OCI-LY1 (cell line): Measurements from ENCODE around the gene LRRC2.

ENCODE experiments used
- H2AFZ ChIP-seq: fragments of 200-600 bp; sonication (generic), shearing (Covaris generic); 2 replicates; pipeline ENCODE4 v1.6.0; 2014; ENCODE audit warnings: antibody characterized with exemption, mild to moderate bottlenecking, low read length
- H3F3A ChIP-seq: fragments of 200-600 bp; sonication (generic), shearing (Covaris generic); 2 replicates; pipeline ENCODE4 v1.6.0; 2014; ENCODE audit warnings: mild to moderate bottlenecking, antibody characterized with exemption, low read length, moderate library complexity; ENCODE audit not compliant: insufficient read depth
- H3K27ac ChIP-seq: fragments of 200-600 bp; sonication (generic); 2 replicates; pipeline ENCODE4 v1.5.1; 2014; ENCODE audit warnings: low read length, mixed run types, mild to moderate bottlenecking, low read depth; ENCODE audit not compliant: poor library complexity, severe bottlenecking
- H3K27me3 ChIP-seq: fragments of 200-600 bp; sonication (generic); 2 replicates; pipeline ENCODE4 v1.6.0; 2014; ENCODE audit warnings: antibody characterized with exemption, mild to moderate bottlenecking, low read length, moderate library complexity; ENCODE audit not compliant: insufficient read depth
- H3K36me3 ChIP-seq: fragments of 200-600 bp; sonication (generic); 2 replicates; pipeline ENCODE4 v1.6.1; 2014; ENCODE audit warnings: mild to moderate bottlenecking, antibody characterized with exemption, low read length, moderate library complexity, mixed read lengths; ENCODE audit not compliant: insufficient read depth
- H3K4me1 ChIP-seq: fragments of 200-600 bp; sonication (generic); 2 replicates; pipeline ENCODE4 v1.5.1; 2014; ENCODE audit warnings: mild to moderate bottlenecking, low read length, moderate library complexity; ENCODE audit not compliant: insufficient read depth, severe bottlenecking
- H3K4me2 ChIP-seq: fragments of 200-600 bp; sonication (generic), shearing (Covaris generic); 2 replicates; pipeline ENCODE4 v1.6.1; 2014; ENCODE audit warnings: low read length
- H3K4me3 ChIP-seq: fragments of 200-600 bp; sonication (generic); 2 replicates; pipeline ENCODE4 v1.5.1; 2014; ENCODE audit warnings: low read length, low read depth, mild to moderate bottlenecking, mixed read lengths; ENCODE audit not compliant: poor library complexity, severe bottlenecking
- H3K79me2 ChIP-seq: fragments of 200-600 bp; shearing (Covaris generic); 2 replicates; pipeline ENCODE4 v1.6.1; 2016; ENCODE audit warnings: mixed run types, low read length, mixed read lengths; ENCODE audit not compliant: insufficient read depth
- H3K9ac ChIP-seq: fragments of 200-600 bp; sonication (generic), shearing (Covaris generic); 2 replicates; pipeline ENCODE4 v1.6.1; 2014; ENCODE audit warnings: mild to moderate bottlenecking, low read length, mixed read lengths
- H3K9me2 ChIP-seq: fragments of 200-600 bp; sonication (generic), shearing (Covaris generic); 2 replicates; pipeline ENCODE4 v1.6.1; 2014; ENCODE audit warnings: low read depth, mild to moderate bottlenecking, low read length, mixed read lengths
- H3K9me3 ChIP-seq: fragments of 200-600 bp; shearing (Covaris generic); 2 replicates; pipeline ENCODE4 v1.6.1; 2014; ENCODE audit warnings: low read length, mixed read lengths
- H4K20me1 ChIP-seq: fragments of 200-600 bp; sonication (generic), shearing (Covaris generic); 2 replicates; pipeline ENCODE4 v1.6.0; 2016; ENCODE audit warnings: mild to moderate bottlenecking, low read length; ENCODE audit not compliant: insufficient read depth
- EZH2 ChIP-seq: fragments of 200-600 bp; sonication (generic), shearing (Covaris generic); IDR thresholded peaks from 2 replicates; pipeline ENCODE4 v1.8.0; 2017; ENCODE audit warnings: borderline replicate concordance, mixed run types, mild to moderate bottlenecking, antibody characterized with exemption, low read length, moderate library complexity, mixed read lengths
- TF ChIP-seq, protein P1 (sequence below): fragments of 200-600 bp; sonication (generic), shearing (Covaris generic); IDR thresholded peaks from 2 replicates; pipeline ENCODE4 v1.5.1; 2017; ENCODE audit warnings: mild to moderate bottlenecking, antibody characterized with exemption, low read length, moderate library complexity, mixed read lengths

Gene LRRC2

DNA sequence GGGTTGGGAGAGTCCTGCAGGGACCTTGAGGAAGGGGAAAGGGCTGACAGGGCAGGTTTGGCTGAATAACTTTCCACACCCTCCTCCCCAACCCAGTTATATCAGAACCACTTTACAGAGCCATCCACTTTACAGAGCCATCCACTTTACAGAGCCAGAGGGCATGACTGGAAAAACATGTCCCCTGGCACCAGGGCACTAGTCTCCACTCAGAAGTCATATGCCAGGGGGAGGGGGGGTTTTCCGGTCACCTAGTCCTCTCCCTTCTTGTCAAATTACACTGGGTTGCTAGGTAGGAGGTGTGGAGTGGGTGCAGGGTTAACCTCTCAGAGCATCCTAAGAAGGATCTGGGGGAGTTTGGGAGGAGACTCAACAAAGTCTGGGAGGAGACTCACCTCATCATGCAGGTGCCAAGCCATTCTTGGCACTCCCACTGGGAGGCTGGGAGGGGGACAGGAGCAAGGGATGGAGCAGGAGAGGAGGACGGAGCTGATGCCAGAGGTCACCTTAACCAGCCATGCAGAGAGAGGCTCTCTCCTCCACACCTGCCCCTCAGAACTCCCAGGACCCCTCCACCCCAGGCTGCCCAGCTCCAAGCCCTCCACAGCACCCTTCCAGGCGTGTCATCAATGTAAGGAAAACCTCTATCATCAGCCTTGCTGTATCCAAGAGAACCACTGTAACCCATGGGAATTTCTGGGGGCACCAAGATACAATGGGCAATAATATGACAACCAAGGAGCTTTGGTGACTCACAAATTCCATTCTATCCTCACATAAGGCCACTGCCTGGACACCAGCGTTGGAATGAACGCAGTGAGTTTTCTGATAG lies 1.7 kb downstream of the LRRC2 start:
- no peak for TF ChIP-seq EZH2
- TF ChIP-seq, protein P1, sequence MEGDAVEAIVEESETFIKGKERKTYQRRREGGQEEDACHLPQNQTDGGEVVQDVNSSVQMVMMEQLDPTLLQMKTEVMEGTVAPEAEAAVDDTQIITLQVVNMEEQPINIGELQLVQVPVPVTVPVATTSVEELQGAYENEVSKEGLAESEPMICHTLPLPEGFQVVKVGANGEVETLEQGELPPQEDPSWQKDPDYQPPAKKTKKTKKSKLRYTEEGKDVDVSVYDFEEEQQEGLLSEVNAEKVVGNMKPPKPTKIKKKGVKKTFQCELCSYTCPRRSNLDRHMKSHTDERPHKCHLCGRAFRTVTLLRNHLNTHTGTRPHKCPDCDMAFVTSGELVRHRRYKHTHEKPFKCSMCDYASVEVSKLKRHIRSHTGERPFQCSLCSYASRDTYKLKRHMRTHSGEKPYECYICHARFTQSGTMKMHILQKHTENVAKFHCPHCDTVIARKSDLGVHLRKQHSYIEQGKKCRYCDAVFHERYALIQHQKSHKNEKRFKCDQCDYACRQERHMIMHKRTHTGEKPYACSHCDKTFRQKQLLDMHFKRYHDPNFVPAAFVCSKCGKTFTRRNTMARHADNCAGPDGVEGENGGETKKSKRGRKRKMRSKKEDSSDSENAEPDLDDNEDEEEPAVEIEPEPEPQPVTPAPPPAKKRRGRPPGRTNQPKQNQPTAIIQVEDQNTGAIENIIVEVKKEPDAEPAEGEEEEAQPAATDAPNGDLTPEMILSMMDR: no peak
- no peaks in the 10 kb centered on the region for H3K36me3 ChIP-seq
- no peaks in the 10 kb centered on the region for H3K9me3 ChIP-seq
- no peaks in the 10 kb centered on the region for H3K9me2 ChIP-seq
- H2AFZ ChIP-seq: no peak overlapping the region
- H3K27ac ChIP-seq: no peak overlapping the region
- no peak overlapping the region for H3K9ac ChIP-seq
- H3K4me2 ChIP-seq: no peak overlapping the region
- no peaks in the 10 kb centered on the region for H3K79me2 ChIP-seq
- no peaks in the 10 kb centered on the region for H4K20me1 ChIP-seq
- H3F3A ChIP-seq: no peaks in the 10 kb centered on the region
- H3K4me1 ChIP-seq: no peaks in the 10 kb centered on the region
- H3K27me3 ChIP-seq: 0 out of 2 replicates have a peak, but pooled peaks cover 6% of the 10 kb centered on the region
- H3K4me3 ChIP-seq: no peak overlapping the region

DNA sequence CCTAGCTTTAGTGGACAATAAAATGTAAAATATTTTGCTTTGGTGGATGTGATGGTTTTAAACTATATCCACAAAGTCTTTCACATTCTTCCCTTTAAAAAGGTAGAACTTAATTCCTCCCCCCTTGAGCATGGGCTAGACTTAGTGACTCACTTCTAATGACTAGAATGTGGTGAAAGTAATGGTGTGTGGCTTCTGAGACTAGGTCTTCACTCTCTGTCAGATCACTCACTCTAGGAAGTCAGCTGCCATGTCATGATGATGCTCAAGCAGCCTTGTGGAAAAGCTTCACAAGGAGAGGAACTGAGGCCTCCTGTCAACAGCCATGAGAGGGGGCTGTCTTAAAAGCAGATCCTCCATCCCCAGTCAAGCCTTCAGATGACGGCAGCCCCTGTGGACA lies 4.2 kb downstream of the LRRC2 start:
- Histone ChIP-seq H3K79me2 (no peaks in the 10 kb centered on the region), H3K9me3 (no peaks in the 10 kb centered on the region), H4K20me1 (no peaks in the 10 kb centered on the region), H3K9ac (no peak overlapping the region), H3K27ac (no peak overlapping the region), H3K4me2 (no peak overlapping the region), H3K4me1 (peaks cover 8% of the 10 kb centered on the region), H3K4me3 (no peak overlapping the region), H3K9me2 (no peaks in the 10 kb centered on the region), H2AFZ (no peak overlapping the region), H3K36me3 (no peaks in the 10 kb centered on the region), H3F3A (no peaks in the 10 kb centered on the region), H3K27me3 (0 out of 2 replicates have a peak, but pooled peaks cover 6% of the 10 kb centered on the region)
- TF ChIP-seq, protein P1: no peak
- TF ChIP-seq EZH2: no peak

DNA sequence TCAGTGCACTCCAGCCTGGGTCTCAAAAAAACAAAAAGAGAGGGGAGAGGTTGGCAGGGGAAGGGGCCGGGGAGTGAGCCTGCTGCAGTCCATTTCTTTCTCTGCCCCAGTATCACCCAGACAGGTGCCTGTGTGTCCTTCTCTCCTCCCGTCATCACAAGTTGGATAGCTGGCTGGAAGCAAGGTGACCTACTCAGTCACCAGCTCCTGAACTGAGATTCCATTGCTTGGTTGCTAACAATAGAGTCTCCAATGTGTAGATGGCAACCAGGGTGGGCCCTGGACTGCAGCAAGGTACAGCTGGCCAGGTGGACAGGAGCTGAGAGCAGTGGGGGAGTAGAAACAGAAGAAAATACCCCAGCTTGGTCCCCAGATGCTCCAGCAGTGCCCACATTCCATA lies 4.6 kb downstream of the LRRC2 start:
- H4K20me1 ChIP-seq: no peaks in the 10 kb centered on the region

More for the DNA sequence above, 4.6 kb downstream of the LRRC2 start:
- H3K9me2 ChIP-seq: no peaks in the 10 kb centered on the region
- H3K9ac ChIP-seq: no peak overlapping the region
- peaks cover 8% of the 10 kb centered on the region for H3K4me1 ChIP-seq
- H3F3A ChIP-seq: no peaks in the 10 kb centered on the region
- no peaks in the 10 kb centered on the region for H3K36me3 ChIP-seq
- H3K4me3 ChIP-seq: no peak overlapping the region
- no peaks in the 10 kb centered on the region for H3K79me2 ChIP-seq
- H3K4me2 ChIP-seq: no peak overlapping the region
- H3K9me3 ChIP-seq: no peaks in the 10 kb centered on the region
- TF ChIP-seq, protein P1: no peak
- TF ChIP-seq EZH2: no peak
- H3K27ac ChIP-seq: no peak overlapping the region
- H2AFZ ChIP-seq: no peak overlapping the region
- 0 out of 2 replicates have a peak, but pooled peaks cover 6% of the 10 kb centered on the region for H3K27me3 ChIP-seq
